RPMI7951 (cell line): ENCODE results near the gene WDR18. TPM values are rescaled to one million over a fixed set of nuclear protein-coding genes. Genes with fewer than 3 reads are reported as not detected.

ENCODE experiments used
- DNase-seq: peaks from one replicate; pipeline ENCODE4 v3.0.0-alpha.2; 2012; ENCODE audit warnings: low read depth
- total RNA-seq: library from RNA; depleted of rRNA; stranded (reverse); fragments of >200 nt; shearing (Covaris generic); gene quantifications from 2 replicates; pipeline ENCODE4 v1.2.3, GENCODE V29; 2014; rRNA removed

WDR18 gene
- total RNA-seq, 1 experiment from 2014 or later: 47.7 TPM

DNA sequence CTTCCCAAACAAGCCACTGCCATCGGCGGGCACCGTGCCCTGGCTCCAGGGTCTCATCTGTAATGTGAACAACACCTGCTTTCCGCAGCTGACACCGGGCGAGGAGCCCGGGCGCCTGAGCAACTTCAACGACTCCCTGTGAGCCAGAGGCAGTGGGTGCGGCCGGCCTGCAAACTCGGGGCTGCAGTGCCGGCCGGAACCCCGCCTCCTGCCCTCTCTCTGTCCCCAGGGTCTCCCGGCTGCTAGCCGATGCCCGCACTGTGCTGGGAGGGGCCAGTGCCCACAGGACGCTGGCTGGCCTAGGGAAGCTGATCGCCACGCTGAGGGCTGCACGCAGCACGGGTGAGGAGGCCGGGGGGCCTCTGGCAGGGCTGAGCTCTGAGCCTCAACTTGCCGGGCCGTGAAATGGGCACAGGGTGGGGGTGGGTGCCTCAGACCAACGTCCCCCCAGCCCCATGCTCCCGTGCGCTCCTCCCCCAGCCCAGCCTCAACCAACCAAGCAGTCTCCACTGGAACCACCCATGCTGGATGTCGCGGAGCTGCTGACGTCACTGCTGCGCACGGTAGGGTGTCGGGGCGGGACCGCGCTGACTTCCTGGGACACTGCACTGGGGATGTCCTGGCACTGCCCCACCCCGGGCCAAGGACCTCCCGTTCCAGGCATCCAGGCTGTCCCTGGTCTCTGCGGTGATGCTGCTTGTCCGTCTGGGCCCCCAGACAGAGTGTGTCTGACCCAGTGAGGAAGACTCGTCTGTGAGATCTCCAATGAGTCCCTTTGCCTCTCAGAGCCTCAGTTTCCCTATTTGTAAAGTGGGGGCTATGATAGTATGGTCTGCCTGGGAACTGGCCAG, 57.9 kb downstream of the WDR18 start:
- peak; percentile 67 for DNase-seq

DNA sequence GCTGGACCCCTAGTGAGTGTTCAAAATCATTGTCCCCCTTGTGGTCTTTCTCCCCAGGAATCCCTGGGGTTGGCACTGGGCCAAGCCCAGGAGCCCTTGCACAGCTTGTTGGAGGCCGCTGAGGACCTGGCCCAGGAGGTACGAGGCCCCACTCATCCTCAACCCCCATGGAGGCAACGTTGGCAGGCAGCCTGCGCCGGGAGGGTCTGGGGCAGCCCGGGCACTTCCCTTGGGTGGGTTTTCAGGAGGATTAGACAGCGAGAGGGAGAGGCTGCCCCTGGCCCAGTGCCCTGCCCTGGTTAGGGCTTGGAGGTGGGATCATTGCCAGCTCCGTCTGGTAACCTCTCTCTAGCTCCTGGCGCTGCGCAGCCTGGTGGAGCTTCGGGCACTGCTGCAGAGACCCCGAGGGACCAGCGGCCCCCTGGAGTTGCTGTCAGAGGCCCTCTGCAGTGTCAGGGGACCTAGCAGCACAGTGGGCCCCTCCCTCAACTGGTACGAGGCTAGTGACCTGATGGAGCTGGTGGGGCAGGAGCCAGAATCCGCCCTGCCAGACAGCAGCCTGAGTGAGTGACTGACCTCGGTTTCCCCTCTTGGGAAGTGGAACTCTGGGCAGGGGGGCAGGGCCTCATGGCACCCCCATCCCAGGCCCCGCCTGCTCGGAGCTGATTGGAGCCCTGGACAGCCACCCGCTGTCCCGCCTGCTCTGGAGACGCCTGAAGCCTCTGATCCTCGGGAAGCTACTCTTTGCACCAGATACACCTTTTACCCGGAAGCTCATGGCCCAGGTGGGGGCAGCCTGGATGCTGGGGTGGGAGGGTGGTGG, 58.8 kb downstream of the WDR18 start:
- DNase-seq: no peak

Other genes starting within 250 kb of the WDR18 start
- not detected in 2 replicates for gene MISP, start 233.2 kb upstream of the WDR18 start, total RNA-seq
- 112 and 121 TPM in 2 replicates for gene PTBP1, start 186.9 kb upstream of the WDR18 start, total RNA-seq
- gene PLPPR3, start 162.4 kb upstream of the WDR18 start, total RNA-seq: not detected in 2 replicates
- not detected in 2 replicates for gene AZU1, start 156.5 kb upstream of the WDR18 start, total RNA-seq
- not detected in 2 replicates for gene PRTN3, start 143.3 kb upstream of the WDR18 start, total RNA-seq
- not detected in 2 replicates for gene ELANE, start 132.0 kb upstream of the WDR18 start, total RNA-seq
- gene CFD, start 124.7 kb upstream of the WDR18 start, total RNA-seq: 0.29 and 0.60 TPM in 2 replicates
- 15.1 and 16.5 TPM in 2 replicates for gene MED16, start 91.2 kb upstream of the WDR18 start, total RNA-seq
- not detected in 2 replicates for gene RNU6-9, start 90.9 kb upstream of the WDR18 start, total RNA-seq
- 19.7 and 29.3 TPM in 2 replicates for gene R3HDM4, start 71.1 kb upstream of the WDR18 start, total RNA-seq
- not detected in 2 replicates for gene KISS1R, start 67.0 kb upstream of the WDR18 start, total RNA-seq
- gene ARID3A, start 58.3 kb upstream of the WDR18 start, total RNA-seq: 5.3 and 5.6 TPM in 2 replicates
- gene GRIN3B, start 16.1 kb downstream of the WDR18 start, total RNA-seq: 0.20 and 0.24 TPM in 2 replicates
- 46.9 and 58.0 TPM in 2 replicates for gene TMEM259, start 36.8 kb downstream of the WDR18 start, total RNA-seq
- gene RNU6-2, start 37.2 kb downstream of the WDR18 start, total RNA-seq: not detected in 2 replicates
- 179 and 199 TPM in 2 replicates for gene CNN2, start 42.3 kb downstream of the WDR18 start, total RNA-seq
- 1.5 and 3.4 TPM in 2 replicates for gene ABCA7, start 55.8 kb downstream of the WDR18 start, total RNA-seq
- 0.98 and 1.3 TPM in 2 replicates for gene ARHGAP45, start 82.8 kb downstream of the WDR18 start, total RNA-seq
- 128 and 158 TPM in 2 replicates for gene POLR2E, start 111.0 kb downstream of the WDR18 start, total RNA-seq
- 386 and 470 TPM in 2 replicates for gene GPX4, start 119.6 kb downstream of the WDR18 start, total RNA-seq
- 12.1 and 16.3 TPM in 2 replicates for gene SBNO2, start 189.9 kb downstream of the WDR18 start, total RNA-seq
- gene STK11, start 221.4 kb downstream of the WDR18 start, total RNA-seq: 19.8 and 34.9 TPM in 2 replicates